ENCODE data around the gene IRGQ. TPM values are rescaled to one million over a fixed set of nuclear protein-coding genes. Genes with fewer than 3 reads are reported as not detected.

The IRGQ gene
- total RNA-seq, 4 donors from 2014 or later: 9.6 to 18.4 (median 15.1) TPM

DNA sequence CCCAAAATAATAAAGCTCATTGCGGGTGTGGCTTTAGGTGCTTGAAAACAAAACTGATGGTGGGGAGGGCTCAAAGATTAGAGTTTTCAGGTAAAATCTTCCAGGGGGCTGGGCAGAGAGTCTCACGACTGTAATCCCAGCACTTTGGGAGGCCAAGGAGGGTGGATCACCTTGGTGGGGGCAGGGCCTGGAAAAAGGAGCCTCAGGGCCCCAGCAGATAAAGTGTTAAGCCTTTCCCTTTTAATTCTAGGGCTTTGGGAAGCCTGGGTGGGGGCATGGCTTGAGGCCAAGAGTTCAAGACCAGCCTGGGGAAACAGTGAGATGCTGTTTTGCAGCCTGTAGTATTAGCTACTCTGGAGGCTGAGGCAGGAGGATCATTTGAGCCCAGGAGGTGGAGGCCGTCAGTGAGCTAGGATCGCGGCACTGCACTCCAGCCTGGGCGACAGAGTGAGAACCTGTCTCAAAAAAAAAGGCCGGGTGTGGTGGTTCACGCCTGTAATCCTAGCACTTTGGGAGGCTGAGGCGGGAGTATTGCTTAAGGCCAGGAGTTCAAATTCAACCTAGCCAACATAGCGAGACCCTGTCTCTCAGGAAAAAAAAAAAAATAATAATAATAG lies 1.7 kb downstream of the IRGQ start:
- Histone ChIP-seq H3K27me3 (no peaks in the 10 kb centered on the region), H3K4me1 (peaks cover 27 to 54% (median 29%) of the 10 kb centered on the region in 3 donors), H3K36me3 (peaks cover 13 to 64% (median 17%) of the 10 kb centered on the region in 3 donors), H3K4me3 (peak overlapping the region; percentile 49 to 82 (median 74)), H3K27ac (peak overlapping the region in 3 of 4 donors; percentile 91 to 99 (median 97)), H3K9me3 (no peaks in the 10 kb centered on the region)
- TF ChIP-seq, protein P1, sequence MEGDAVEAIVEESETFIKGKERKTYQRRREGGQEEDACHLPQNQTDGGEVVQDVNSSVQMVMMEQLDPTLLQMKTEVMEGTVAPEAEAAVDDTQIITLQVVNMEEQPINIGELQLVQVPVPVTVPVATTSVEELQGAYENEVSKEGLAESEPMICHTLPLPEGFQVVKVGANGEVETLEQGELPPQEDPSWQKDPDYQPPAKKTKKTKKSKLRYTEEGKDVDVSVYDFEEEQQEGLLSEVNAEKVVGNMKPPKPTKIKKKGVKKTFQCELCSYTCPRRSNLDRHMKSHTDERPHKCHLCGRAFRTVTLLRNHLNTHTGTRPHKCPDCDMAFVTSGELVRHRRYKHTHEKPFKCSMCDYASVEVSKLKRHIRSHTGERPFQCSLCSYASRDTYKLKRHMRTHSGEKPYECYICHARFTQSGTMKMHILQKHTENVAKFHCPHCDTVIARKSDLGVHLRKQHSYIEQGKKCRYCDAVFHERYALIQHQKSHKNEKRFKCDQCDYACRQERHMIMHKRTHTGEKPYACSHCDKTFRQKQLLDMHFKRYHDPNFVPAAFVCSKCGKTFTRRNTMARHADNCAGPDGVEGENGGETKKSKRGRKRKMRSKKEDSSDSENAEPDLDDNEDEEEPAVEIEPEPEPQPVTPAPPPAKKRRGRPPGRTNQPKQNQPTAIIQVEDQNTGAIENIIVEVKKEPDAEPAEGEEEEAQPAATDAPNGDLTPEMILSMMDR (IDR thresholded peaks at IDR 0.05): no peak
- TF ChIP-seq POLR2A (IDR thresholded peaks at IDR 0.05): no peak
- intact Hi-C loops (cut with DNase I): loop anchor here (10.0 kb wide), 1 partner anchor 59 kb away; the partner anchor contains the start of gene ZNF575
- WGBS, 2 donors: 85% methylated on average over 10 of the region's 10 CpGs
- no peak for DNase-seq

DNA sequence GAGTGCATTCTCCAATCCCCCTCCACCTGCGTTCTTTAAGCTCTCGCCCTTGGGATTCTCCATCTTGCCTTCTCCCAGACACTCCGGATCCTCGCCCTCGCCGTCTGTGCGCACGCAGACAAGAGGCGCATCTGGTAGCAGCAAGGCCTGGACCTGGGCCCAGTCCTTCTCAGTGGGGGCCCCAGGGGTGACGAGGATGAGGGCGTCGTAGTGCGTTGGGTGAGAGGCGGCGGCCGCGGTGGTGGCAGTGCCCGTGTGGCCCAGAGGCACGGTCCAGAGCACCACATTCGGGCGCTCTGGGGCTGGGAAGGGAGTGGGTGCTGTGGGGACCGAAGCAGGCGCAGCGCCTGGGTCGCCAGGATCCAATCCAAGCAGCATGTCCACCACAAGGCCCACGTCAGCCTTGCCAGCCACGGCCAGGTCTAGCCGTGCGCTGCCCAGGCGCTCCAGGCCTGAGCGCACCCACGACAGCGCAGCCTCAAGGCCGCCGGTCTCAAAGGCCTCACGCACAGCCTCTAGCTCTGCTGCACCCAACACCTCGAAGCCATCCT lies 3.1 kb downstream of the IRGQ start:
- peaks cover 26 to 46% (median 27%) of the 10 kb centered on the region in 3 donors for H3K4me1 ChIP-seq
- H3K4me3 ChIP-seq: no peak overlapping the region
- H3K9me3 ChIP-seq: no peaks in the 10 kb centered on the region
- H3K27me3 ChIP-seq: no peaks in the 10 kb centered on the region
- DNase-seq: no peak
- no peak for TF ChIP-seq POLR2A (IDR thresholded peaks at IDR 0.05)
- TF ChIP-seq, protein P1 (IDR thresholded peaks at IDR 0.05): no peak
- intact Hi-C loops (cut with DNase I): loop anchor here (10.0 kb wide), 1 partner anchor 58 kb away; the partner anchor contains the start of gene ZNF575
- peaks cover 12 to 57% (median 13%) of the 10 kb centered on the region in 3 donors for H3K36me3 ChIP-seq
- WGBS, 2 donors: 95% methylated on average over 4 to 8 of the region's 37 CpGs
- H3K27ac ChIP-seq: no peak overlapping the region

DNA sequence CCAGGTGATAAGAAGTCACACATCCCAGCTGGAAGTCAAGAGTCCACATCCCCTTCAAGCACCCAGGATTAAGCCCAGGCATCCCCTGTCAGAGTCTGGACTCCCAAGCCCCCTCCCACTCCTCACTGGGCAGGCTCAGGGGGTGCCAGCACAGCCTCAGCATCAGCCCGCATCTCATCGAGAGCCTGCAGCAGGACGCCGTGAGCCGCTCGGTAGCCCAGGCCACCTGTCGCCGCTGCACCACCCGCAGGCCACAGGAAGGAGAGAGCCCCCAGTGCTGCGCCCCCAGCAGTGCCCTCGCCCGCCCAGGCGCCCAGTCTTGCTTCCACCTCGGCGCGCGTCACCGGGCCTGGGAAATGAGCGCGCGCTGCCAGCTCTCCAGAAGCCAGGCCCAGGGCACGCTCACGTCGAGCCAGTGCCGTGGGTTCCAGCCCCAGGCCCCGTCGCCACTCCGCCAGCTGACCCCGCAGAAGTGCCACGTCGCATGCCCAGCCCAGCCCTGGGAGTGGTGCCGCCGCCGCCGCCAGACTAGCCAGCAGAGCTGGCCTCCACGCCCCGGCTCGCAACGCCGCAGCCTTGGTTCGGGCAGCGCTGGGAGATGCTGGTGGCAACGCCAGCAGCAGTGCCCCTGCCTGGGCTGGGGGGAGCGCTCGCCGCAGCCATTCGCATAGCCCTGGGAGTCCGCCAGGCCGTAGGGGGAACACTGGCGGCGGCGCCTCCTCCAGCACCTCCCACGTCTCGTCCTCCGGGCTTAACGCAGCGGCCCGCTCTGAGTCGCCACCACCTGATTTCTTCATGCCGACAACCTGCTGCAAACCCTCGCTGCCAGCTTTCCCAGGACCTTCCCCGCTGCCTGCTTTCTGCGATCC lies 3.8 kb downstream of the IRGQ start:
- Histone ChIP-seq H3K4me3 (no peak overlapping the region), H3K9me3 (no peaks in the 10 kb centered on the region), H3K36me3 (peaks cover 12 to 58% (median 13%) of the 10 kb centered on the region in 3 donors), H3K27ac (no peak overlapping the region), H3K4me1 (peaks cover 19 to 38% (median 20%) of the 10 kb centered on the region in 3 donors), H3K27me3 (no peaks in the 10 kb centered on the region)
- intact Hi-C loops (cut with DNase I): loop anchor here (10.0 kb wide), 1 partner anchor 57 kb away; the partner anchor contains the start of gene ZNF575
- TF ChIP-seq POLR2A (IDR thresholded peaks at IDR 0.05): no peak
- TF ChIP-seq, protein P1 (IDR thresholded peaks at IDR 0.05): no peak
- 90 to 97% methylated on average over 14 to 23 of the region's 63 CpGs for WGBS, 2 donors
- no peak for DNase-seq

DNA sequence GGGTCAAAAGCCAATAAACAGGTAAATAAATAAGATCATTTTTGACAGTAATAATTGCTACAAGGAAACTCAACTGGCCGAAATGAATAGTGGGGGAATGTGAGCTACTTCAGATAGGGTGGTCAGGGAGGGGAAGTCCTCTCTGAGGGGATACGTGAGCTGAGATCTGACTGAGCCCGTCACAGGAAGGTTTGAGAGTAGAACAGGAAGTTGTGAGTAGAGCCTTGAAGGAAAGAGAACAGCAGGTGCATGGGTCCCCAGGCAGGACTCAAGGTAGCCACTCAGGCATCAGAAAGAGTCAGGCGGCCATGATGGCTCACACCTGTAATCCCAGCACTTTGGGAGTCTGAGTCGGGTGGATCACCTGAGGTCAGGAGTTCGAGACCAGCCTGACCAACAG lies 6.3 kb downstream of the IRGQ start:
- Histone ChIP-seq H3K4me1 (peaks cover 6 to 19% (median 10%) of the 10 kb centered on the region in 3 donors), H3K27ac (no peak overlapping the region), H3K27me3 (no peaks in the 10 kb centered on the region), H3K36me3 (peaks cover 13 to 78% (median 16%) of the 10 kb centered on the region in 3 donors), H3K9me3 (no peaks in the 10 kb centered on the region), H3K4me3 (no peak overlapping the region)
- WGBS, 2 donors: 71 to 76% methylated on average over 6 of the region's 6 CpGs
- TF ChIP-seq, protein P1 (IDR thresholded peaks at IDR 0.05): no peak
- no peak for TF ChIP-seq POLR2A (IDR thresholded peaks at IDR 0.05)
- DNase-seq: no peak
- intact Hi-C loops (cut with DNase I): loop anchor here (10.0 kb wide), 1 partner anchor 55 kb away; the partner anchor contains the start of gene ZNF575

Measured in esophagus squamous epithelium (tissue), 5 donors.